Transverse colon (tissue), 4 donors: ENCODE measurements around the gene MT1A.

Source experiments
- POLR2A ChIP-seq: fragments of 450-650 bp; IDR thresholded peaks from one replicate; pipeline ENCODE4 v1.6.1; 2016; ENCODE audit warnings: antibody characterized with exemption, mild to moderate bottlenecking, moderate library complexity
- POLR2AphosphoS5 ChIP-seq, 3 donors: sonication (generic); formaldehyde crosslinking; IDR thresholded peaks; one replicate each; pipeline ENCODE4 v1.6.1; 2016; ENCODE audit warnings: antibody characterized with exemption in 3 of 3
- TF ChIP-seq, protein P1 (sequence below), 5 experiments: fragments of 200-600 bp in 3 of 5; fragments of 450-650 bp in 2 of 5; sonication (generic) in 3 of 5; IDR thresholded peaks; 1 replicate in 2 of 5; 2 replicates in 3 of 5; pipeline ENCODE4 v1.5.1; 2016 to 2017; ENCODE audit warnings: antibody characterized with exemption in 5 of 5, inconsistent platforms in 3 of 5, mild to moderate bottlenecking in 2 of 5, moderate library complexity in 1 of 5

DNA sequence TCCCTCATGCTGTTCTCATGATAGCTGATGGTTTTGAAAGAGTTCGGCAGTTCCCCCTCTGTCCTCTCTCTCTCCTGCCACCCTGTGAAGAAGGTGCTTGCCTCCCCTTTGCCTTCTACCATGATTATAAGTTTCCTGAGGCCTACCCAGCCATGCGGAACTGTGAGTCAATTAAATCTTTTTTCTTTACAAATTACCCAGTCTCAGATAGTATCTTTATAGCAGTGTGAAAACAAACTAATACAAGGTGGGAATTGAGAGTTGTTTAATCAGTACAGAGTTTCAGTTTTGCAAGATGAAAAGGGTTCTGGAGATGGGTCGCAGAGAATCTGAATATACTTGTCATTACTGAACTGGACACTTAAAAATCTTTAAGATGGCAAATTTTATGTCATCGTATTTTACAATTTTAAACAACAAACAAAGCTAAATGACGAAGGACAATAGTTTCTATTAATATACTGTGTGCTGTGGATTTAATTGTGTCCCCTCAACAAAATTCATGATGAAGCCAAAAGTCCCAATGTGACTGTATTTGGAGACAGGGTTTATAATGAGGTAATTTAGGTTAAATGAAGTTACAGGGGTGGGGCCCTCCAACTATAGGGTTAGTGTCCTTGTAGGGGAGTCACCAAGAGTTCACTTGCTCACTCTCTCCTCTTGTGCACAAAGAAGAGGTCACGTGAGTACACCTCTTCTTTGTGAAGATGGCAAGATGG lies 44.7 kb upstream of the MT1A start:
- TF ChIP-seq POLR2A (no peak), POLR2AphosphoS5 (IDR thresholded peaks at IDR 0.05) (no peak)
- TF ChIP-seq, protein P1, sequence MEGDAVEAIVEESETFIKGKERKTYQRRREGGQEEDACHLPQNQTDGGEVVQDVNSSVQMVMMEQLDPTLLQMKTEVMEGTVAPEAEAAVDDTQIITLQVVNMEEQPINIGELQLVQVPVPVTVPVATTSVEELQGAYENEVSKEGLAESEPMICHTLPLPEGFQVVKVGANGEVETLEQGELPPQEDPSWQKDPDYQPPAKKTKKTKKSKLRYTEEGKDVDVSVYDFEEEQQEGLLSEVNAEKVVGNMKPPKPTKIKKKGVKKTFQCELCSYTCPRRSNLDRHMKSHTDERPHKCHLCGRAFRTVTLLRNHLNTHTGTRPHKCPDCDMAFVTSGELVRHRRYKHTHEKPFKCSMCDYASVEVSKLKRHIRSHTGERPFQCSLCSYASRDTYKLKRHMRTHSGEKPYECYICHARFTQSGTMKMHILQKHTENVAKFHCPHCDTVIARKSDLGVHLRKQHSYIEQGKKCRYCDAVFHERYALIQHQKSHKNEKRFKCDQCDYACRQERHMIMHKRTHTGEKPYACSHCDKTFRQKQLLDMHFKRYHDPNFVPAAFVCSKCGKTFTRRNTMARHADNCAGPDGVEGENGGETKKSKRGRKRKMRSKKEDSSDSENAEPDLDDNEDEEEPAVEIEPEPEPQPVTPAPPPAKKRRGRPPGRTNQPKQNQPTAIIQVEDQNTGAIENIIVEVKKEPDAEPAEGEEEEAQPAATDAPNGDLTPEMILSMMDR (IDR thresholded peaks at IDR 0.05), result no peak
